Suppressor macrophage treated with lipopolysaccharide for 4 hours (primary cell): ENCODE data around the gene FRY.
A peak's percentile ranks its signal among the peaks of the same experiment; 100 is the strongest.

Experiments
- DNase-seq: peaks from one replicate; pipeline ENCODE4 v3.0.0-alpha.2; 2020

The FRY gene

DNA sequence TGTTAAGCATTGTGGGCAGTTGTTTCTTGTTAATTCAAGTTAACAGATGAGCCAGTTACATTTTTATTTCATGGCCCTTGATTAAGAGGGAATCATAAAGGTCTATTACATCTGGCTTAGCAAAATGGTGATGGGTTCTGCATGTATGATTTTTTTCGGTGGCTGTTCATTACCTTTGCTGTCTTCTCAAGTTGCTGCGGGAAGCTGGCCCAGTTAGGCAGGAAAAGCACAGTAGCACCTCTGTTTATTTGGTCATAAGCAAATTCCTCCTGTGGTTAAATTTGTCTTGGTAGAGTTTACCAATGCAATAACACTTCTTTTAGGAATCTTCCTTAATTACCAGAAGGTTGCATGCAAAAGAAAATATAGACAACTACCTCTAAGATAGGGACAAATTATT is 104.5 kb downstream of the FRY start:
- DNase-seq, result no peak

- DNase-seq, result no peak
These were observed 105.1 kb downstream of the FRY start for GRCh38 chr13:32136716-32137115.

DNA sequence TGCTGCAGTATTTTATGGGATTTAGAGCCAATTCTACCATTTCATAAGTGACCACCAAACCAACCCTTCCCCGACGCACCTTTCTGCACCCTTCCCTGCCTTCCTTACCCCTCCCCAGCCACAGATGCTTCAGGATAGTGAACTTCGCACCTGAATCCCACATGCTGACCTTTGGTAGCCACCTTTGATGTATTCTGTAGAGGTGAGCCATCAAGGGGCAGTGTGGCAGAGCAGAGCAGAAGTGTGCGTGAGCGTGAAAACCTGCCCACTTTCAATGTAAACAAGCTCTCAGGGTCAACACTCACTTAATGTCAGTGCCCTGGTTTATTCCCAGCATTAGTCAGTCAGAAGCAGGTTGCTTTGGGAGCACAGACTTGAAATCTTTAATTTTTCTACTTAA is 107.7 kb downstream of the FRY start:
- DNase-seq, result no peak

DNA sequence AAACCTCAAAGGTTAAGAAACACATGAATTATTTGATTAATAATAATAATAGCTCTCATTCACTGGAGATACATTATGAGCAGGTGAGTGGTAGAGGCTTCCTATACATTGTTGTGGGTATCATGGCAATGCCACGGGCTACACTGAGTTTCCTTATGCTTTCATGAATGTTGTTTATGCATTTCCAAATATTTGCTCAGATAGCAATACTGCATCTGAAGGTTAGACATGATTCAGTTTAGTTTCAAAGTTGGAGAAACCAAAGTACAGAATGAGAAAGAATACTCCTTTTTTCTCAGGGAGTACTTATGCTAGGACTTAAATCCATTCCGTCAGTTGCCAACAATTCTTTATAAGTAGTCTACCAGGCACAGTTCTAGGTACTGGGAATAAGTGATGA is 108.5 kb downstream of the FRY start:
- no peak for DNase-seq

DNA sequence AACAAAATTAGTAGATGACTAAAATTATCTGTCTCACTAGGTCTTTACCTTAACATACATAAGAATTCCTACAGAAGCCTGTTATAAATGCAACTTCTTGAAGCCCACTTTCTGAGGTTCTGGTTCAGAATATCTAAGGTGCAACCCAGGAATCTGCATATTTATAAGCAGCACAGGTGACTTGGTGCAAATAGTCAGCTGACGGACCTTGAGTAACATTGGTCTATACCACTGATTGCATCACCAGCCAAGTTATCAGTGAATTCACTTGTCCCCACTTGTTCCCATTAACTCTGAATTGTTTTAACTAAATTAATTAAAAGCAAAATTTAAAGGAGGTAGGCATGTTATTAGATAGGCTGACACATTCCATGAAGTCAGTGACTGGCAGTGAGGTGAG is 109.9 kb downstream of the FRY start:
- no peak for DNase-seq

DNA sequence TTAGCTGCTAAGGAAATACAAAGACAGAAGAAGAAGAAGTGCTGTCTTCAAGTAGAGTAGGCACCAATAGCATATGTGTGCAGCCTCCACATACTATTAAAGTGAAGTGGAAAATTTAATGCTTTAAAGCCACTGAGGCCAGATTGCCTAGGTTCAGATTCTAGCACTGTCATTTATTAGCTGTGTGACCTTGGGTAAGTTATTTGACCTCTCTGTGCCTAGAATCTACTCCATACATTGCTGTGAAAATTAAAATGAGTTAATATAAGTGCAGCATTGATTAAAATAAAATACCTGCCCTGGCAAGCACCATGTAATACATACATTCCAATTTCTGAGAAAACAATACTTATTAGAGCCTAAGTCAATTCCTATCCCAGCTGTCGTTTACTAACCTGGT is 110.5 kb downstream of the FRY start:
- no peak for DNase-seq

- no peak for DNase-seq
These were observed 111.4 kb downstream of the FRY start for GRCh38 chr13:32142956-32143375.

- DNase-seq, result no peak
These were observed 115.6 kb downstream of the FRY start for GRCh38 chr13:32147193-32147592.

- DNase-seq, result no peak
These were observed 116.4 kb downstream of the FRY start for GRCh38 chr13:32147976-32148375.

DNA sequence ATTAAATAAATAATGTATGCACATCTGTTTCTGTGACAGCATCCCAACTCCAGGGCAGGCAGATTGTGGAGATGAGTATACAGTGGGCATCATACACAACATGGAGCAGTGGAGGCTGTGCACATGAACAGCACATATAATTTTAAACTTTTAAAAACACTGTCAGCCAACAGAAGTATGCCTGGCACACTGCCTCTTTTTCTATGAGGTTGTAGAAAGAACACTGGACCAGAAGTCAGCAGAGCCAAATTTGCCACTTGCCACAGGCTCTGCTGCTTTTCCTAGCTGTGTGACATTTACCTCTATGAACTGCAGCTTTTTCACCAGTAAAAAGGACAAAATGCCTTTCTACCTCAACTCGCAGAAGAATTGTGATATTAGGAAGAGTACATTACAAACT is 118.7 kb downstream of the FRY start:
- DNase-seq, result no peak

GRCh38 chr13:32150794-32151193 is 119.2 kb downstream of the FRY start:
- no peak for DNase-seq

DNA sequence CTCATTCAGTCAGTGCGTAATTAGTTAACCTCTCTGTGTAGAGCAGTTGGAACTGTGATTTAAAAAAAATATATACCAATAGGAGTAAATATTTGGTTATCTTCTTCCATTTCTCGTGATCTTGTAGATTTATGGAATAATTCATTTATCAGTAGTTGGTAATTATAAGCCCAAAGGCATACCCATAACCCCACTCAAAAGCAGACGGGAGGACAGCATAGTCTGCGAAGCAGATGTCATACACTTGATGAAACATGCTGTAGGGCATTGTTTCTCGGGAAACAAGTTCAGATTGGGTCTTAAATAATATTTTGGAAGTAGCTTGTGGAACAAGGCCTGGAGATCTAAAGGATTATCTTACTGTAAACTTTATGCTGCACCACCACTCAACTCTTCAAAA is 119.7 kb downstream of the FRY start:
- no peak for DNase-seq

- peak; percentile 54 for DNase-seq
These were observed 121.5 kb downstream of the FRY start for GRCh38 chr13:32153056-32153455.

- no peak for DNase-seq
These were observed 127.7 kb downstream of the FRY start for GRCh38 chr13:32159137-32159869.

GRCh38 chr13:32162395-32163005 is 130.9 kb downstream of the FRY start:
- no peak for DNase-seq

DNA sequence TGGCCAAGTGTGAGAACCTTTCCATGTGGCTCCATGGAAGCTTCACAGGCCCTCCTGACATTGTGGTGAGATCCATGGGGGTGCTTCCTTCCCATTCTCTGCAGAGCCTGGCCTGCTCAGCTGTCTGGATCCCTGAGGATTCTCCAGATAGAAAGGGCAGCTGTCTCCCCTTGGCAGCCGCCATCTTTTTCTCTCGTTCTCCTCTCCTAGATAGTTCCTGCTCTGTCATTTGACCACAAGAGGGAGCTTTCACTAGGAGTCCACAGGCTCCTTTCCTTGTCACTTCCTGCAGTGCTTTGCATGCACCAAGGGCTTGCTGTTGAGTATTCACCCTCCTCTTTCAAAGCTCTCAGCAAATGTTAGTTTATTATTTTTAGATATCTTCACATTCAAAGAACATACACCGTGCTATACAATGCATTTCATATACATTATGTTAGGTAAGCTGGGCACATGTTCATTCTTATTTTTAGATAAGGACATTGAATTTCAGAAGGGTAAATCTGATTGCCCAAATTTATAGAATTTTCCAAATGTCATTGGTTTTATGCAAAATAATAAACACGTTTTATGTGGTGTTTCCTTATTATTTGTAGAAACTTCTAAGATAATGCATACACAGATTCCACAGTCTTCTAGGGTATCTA is 133.2 kb downstream of the FRY start:
- peak; percentile 21 for DNase-seq

DNA sequence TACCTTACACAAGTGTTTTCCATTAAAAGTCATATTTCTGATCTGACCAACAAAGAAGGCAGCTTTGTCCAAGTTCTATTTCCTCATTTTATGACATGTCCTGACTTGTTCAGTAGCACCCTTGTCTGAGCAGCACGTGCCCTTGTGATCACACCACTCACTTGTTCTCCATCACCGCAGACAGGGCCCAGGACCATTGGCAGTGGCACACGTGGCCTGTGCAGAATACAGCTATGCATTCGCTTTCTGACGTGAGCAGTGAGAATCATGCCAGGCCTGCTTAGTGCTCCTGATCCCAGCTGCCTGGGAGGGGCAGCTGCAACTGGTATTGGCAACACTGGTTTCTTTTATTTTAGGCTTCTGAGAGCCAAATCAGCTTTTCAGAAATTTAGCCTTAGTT is 134.2 kb downstream of the FRY start:
- peak; percentile 11 for DNase-seq

DNA sequence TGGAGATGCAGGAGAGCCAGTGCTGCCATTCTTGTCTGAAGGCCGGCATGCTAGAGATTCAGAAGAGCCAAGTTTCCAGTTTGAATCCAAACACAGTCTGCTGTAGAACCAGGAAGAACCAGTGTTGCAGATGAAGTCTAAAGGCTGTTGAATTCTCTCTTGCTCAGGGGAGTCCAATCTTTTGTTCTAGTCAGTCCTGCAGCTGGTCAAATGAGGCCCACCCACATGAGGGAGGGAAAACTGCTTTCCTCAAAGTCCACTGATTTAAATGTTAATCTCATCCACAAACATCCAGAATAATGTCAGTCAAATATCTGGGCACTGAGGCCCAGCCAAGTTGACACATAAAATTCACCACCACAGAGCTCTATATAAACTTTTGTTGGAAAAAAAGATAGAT is 136.6 kb downstream of the FRY start:
- no peak for DNase-seq

GRCh38 chr13:32170841-32171240 is 139.3 kb downstream of the FRY start:
- DNase-seq, result no peak

DNA sequence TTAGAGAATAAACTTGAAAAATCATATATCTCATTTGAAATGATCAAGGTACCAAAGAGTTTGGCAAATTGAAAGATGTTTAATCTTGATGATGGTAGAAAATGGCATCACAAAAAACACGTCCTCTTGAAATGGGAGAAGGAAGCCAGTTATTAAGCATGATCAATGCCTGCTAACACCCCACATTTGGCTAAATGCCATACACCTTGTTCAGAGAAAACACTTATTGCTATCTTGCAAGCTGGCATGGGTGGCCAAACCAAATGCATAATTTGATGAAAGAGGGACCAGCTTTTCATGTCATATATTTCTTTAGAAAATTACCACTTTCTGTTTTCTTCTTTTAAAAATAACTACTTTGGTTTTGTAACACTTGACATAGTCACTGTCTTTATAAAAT is 142.3 kb downstream of the FRY start:
- DNase-seq, result no peak

DNA sequence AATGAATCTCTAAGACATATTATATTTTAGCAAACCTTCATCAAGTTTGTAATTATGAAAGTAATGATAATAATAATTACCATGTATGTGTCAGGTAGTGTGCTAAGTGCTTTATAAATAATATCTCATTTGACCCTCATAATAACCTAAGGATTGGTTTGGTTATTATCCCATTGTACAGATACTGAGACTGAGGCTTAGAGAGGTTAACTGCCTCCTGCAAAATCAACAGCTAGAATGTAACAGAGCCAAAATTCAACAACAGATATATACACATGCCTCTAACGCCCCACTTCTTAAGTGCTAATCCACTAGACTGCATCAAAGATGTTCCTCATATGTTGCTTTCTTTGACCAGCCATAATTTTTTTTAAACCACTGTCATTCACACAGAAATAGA is 142.8 kb downstream of the FRY start:
- DNase-seq, result no peak

GRCh38 chr13:32175307-32175706 is 143.7 kb downstream of the FRY start:
- DNase-seq, result no peak

DNA sequence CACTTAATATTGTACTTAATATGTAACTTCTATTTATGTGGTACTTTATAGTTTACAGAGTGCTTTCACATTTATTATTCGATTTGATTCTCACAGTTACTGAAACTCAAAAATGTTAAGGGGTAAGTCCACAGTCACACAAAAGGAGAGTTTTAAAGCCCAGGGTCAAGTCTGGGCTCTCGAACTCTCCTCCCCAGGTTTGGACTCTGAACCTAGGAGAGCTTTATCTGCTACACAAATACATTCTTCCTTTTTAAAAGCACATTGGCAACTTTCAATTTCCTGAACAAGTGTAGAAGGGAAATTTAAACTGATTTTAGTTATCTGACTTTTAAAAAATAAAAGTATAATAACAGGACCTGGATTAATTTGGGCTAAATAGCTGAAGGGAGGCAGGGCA is 144.4 kb downstream of the FRY start:
- no peak for DNase-seq

DNA sequence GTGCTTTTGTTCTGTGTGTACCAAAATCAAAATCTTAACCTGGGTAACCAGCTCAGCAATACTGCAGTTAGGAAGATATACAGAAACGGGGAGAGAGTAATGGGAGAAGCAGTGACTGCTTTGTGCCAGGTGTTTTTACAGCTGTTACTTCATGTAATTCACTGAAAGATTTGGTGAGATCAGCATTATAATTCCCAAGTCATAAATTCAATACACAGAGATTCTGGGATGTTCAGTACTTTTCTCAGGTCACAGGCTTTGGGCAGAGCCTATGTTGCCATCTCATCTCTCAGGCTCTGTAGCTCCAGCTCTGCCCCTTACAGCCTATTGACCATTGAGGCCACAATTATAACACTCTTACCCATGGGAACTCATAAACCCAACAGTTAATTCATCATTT is 145.1 kb downstream of the FRY start:
- no peak for DNase-seq

GRCh38 chr13:32178763-32179162 is 147.2 kb downstream of the FRY start:
- no peak for DNase-seq
